Pancreas (tissue), 10 donors: ENCODE measurements around the gene PTGES2. TPM values are rescaled to one million over a fixed set of nuclear protein-coding genes. Genes with fewer than 3 reads are reported as not detected.
A peak's percentile ranks its signal among the peaks of the same experiment; 100 is the strongest.

Experiments used
- ATAC-seq, 4 donors: fragments of 200-7000 bp; cut with Tn5 transposase; one replicate each; pipeline versions ENCODE4 v1.8.0 to v1.9.1; 2020; ENCODE audit warnings: mild to moderate bottlenecking in 4 of 4, moderate library complexity in 4 of 4
- DNase-seq, 6 donors: peaks; one replicate each; pipeline ENCODE4 v3.0.0-alpha.2; 2020
- FAIRE-seq: peaks from 2 replicates; lab custom pipeline; 2012; peaks lifted over from hg19 to GRCh38; lab: Jason Lieb, UNC
- H3K27ac ChIP-seq, 4 donors: fragments of 200-600 bp; sonication (generic); 1 replicate in 3 of 4; 2 replicates in 1 of 4; pipeline versions ENCODE4 v1.5.0 to v1.8.0; 2020
- H3K27me3 ChIP-seq, 4 donors: fragments of 200-600 bp; one replicate each; pipeline ENCODE4 v1.8.0; 2021
- H3K36me3 ChIP-seq, 3 donors: fragments of 200-600 bp; sonication (generic) in 1 of 3; one replicate each; pipeline versions ENCODE4 v1.5.0 to v1.8.0; 2020 to 2021
- H3K4me1 ChIP-seq, 3 donors: fragments of 200-600 bp; one replicate each; pipeline ENCODE4 v1.8.0; 2021
- H3K4me3 ChIP-seq, 4 donors: fragments of 200-600 bp; sonication (generic) in 2 of 4; one replicate each; pipeline versions ENCODE4 v1.5.0 to v1.8.0; 2020 to 2021
- H3K9me3 ChIP-seq, 4 donors: fragments of 200-600 bp; one replicate each; pipeline ENCODE4 v1.8.0; 2021
- CTCF ChIP-seq, 4 donors: fragments of 200-600 bp; sonication (generic) in 3 of 4; IDR thresholded peaks; one replicate each; pipeline versions ENCODE4 v1.5.0 to v1.8.0; 2021; ENCODE audit warnings: antibody characterized with exemption in 4 of 4
- WGBS, 2 donors: extraction: QIAGEN DNeasy Blood & Tissue Kit; methylation state at CpG; one replicate each; pipeline ENCODE4 v1.1.7; 2013; 5-methylcytosine and 5-hydroxymethylcytosine counted together
- intact Hi-C, 3 donors: fragments of 100-400 bp; cut with DNase I; formaldehyde crosslinking; loops; one replicate each; pipeline versions ENCODE4 v1.11.1 to v1.14.2; 2022
- polyA plus RNA-seq, 2 donors: library from polyadenylated mRNA; stranded (reverse); fragments of 200-250 nt; gene quantifications; one replicate each; pipeline ENCODE4 v1.2.3, GENCODE V29; 2013
- total RNA-seq, 6 donors: library from RNA; stranded (reverse); fragmentation: NEBNext Ultra II Directional in 4 of 6; extraction: Animal tissue kit (Norgen Biotek cat#: 25700) in 4 of 6; gene quantifications; one replicate each; pipeline versions ENCODE4 v1.2.1 to v1.2.4, GENCODE V29; 2021 to 2023
- donor health status: healthy with polysubstance abuse.
- donor health status: DM: no; HTN: no; CAD: no; lungs with moderate emphysema.
- donor health status: DM: no; HTN: no; CAD: no.
- donor health status: control.
- donor health status: control.
- donor health status: Bipolar disorder and iron deficiency.
- donor health status: DM: yes; HTN: yes; CAD: no.
- donor health status: DM: no; HTN: no; CAD: no.
- donor health status: DM: no; HTN: no; CAD: no.
- donor health status: DM: yes; HTN: yes; CAD: no.

The PTGES2 gene
- total and polyA plus RNA-seq, 8 donors, result 25.4 to 78.5 (median 38.4) TPM

DNA sequence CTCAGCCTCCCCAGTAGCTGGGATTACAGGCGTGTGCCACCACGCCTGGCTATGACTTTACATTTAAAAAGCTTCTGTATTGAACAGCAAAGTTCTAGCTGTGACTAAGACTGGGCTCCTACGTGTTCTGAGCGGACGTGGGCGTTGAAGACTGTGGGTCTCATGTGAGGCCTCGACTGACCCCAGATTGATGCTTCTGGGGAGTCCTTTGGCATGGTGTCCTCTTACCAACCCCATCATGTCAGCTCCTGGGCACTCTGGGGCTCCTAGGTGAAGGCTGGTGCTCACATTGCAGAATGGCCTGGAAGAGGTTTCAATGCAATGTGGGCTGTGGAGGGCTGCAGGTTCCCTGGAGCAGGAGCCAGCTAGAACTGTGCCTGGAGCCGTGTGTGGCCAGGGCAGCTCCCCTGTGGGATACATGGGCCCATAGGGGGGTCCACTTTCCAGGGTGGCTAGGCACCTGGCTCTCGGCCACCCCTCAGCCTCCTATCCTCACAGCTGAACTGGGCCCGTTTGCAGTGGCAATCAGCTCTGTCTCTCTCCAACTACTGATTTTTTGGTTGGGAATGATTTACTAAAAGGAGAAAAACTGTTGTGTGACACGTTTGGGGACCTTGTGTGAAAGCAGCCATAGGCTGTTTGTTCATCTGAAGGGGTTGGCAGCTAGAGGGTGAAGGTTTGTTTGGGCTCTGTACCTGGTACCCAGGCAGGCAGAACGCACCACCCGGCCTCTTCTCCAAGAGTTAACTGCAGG is 29.8 kb downstream of the PTGES2 start:
- intact Hi-C loops, result no loop called here
- ATAC-seq (no peak), DNase-seq (peak in 1 of 6 donors; percentile 66), FAIRE-seq (no peak)
- Histone ChIP-seq H3K27ac (peak overlapping the region; percentile 89 to 94 (median 93)), H3K4me3 (peak overlapping the region in 1 of 4 donors; percentile 50), H3K9me3 (no peaks in the 10 kb centered on the region), H3K4me1 (peaks cover 29 to 61% (median 47%) of the 10 kb centered on the region in 3 donors), H3K27me3 (no peaks in the 10 kb centered on the region), H3K36me3 (peaks cover 0 to 18% (median 5%) of the 10 kb centered on the region in 3 donors)
- WGBS, 2 donors, result 54 to 55% methylated on average over 13 of the region's 13 CpGs
- TF ChIP-seq CTCF (IDR thresholded peaks at IDR 0.05), result no peak

DNA sequence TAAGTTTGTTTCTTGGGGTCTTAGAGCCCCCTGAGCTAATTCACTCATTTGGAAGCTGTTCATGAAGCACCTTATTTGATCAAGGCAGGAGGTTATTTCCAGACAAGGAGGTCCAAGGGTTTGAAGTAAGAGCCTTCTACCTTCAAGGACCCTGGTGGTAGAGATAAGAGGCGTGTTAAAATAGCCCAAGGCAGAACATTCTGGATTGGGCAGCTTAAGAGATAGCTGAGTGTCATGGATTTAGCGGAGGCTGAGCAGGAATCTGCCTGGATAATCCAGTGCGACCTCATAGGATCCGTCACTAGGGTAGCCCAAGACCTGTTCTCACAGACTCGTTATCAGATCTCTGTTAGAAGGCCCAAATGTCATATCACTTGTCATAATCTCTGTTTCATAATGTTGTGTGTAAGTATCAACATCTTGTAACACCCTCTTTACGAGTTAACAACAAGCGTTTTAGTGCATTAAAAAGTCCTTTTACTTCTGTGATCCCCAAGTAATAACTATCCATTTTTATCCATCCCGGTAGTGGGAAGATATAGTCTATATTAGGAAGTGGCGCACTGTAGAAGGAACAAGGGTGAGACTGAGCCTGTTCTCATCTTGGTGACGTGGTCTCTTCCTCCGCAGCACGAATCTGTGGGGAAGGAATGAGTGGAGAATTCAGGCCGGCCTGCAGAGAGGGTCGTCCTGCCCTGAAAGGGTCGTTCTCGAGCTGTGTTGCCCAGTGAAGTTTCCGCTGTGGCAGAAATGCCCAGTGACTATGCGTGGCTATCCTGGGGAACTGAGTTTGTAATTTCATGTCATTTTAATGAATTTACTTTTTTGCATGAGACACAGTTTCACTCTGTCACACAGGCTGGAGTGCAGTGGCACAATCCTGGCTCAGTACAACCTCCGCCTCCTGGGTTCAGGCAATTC is 30.7 kb downstream of the PTGES2 start:
- FAIRE-seq (no peak), DNase-seq (no peak), ATAC-seq (no peak)
- H3K27me3 ChIP-seq, result no peaks in the 10 kb centered on the region
- no peak overlapping the region for H3K4me3 ChIP-seq
- no peak for TF ChIP-seq CTCF (IDR thresholded peaks at IDR 0.05)
- H3K36me3 ChIP-seq, result peaks cover 0 to 9% (median 0%) of the 10 kb centered on the region in 3 donors
- 84 to 85% methylated on average over 19 of the region's 19 CpGs for WGBS, 2 donors
- intact Hi-C loops, result no loop called here
- H3K9me3 ChIP-seq, result no peaks in the 10 kb centered on the region
- peaks cover 20 to 57% (median 39%) of the 10 kb centered on the region in 3 donors for H3K4me1 ChIP-seq
- H3K27ac ChIP-seq, result peak overlapping the region; percentile 89 to 94 (median 93)

DNA sequence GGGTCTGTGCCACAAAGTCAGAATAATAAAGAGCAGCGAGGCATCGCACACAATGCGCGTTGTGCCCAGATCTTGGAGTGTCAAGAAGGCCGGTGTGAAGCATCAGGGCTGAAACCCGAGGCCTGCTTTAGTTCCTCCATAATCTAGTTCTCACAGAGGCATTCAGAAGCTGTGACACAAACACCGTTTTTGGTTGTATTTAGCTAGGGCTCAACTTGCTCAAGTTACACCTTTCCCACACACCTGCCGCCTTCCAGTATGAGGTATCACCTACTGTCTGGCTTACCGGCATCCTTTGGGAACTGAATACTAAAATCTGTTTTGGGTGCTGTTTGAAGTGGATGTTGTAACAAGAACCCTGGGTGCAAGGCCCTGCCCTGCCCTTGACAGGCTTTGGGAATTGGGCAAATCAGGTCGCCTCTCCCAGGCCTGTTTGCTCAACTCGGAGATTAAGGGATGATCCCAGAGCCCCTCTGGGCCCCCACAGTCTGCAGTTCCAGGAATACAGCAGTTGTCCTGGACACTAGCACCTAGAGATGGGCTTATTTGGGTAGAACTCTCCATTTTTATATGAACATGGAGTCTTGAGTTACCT is 32.5 kb downstream of the PTGES2 start:
- ATAC-seq, result no peak
- no peak overlapping the region for H3K4me3 ChIP-seq
- 84 to 85% methylated on average over 11 of the region's 11 CpGs for WGBS, 2 donors
- H3K27me3 ChIP-seq, result no peaks in the 10 kb centered on the region
- no peak for FAIRE-seq
- no peaks in the 10 kb centered on the region for H3K36me3 ChIP-seq
- no peaks in the 10 kb centered on the region for H3K9me3 ChIP-seq
- no peak for TF ChIP-seq CTCF (IDR thresholded peaks at IDR 0.05)
- intact Hi-C loops, result no loop called here
- DNase-seq, result peak in 1 of 6 donors; percentile 28
- peak overlapping the region; percentile 86 to 97 (median 93) for H3K27ac ChIP-seq
- H3K4me1 ChIP-seq, result peaks cover 6 to 41% (median 22%) of the 10 kb centered on the region in 3 donors

- no peaks in the 10 kb centered on the region for H3K9me3 ChIP-seq
- intact Hi-C loops, result no loop called here
- ATAC-seq, result peak; percentile 67 to 81 (median 75)
- peak overlapping the region in 1 of 4 donors; percentile 26 for H3K4me3 ChIP-seq
- peak; percentile 79 to 95 (median 92) for DNase-seq
- H3K4me1 ChIP-seq, result peaks cover 6 to 39% (median 22%) of the 10 kb centered on the region in 3 donors
- WGBS, 2 donors, result 21 to 23% methylated on average over 8 of the region's 8 CpGs
- H3K27ac ChIP-seq, result peak overlapping the region; percentile 86 to 97 (median 93)
- peak; percentile 47 for FAIRE-seq
- no peaks in the 10 kb centered on the region for H3K36me3 ChIP-seq
- TF ChIP-seq CTCF (IDR thresholded peaks at IDR 0.05), result no peak
- H3K27me3 ChIP-seq, result no peaks in the 10 kb centered on the region
Measured at GRCh38 chr9:128094166-128094949, 33.2 kb downstream of the PTGES2 start.
